ENCODE measurements around the gene EML5.

Gene EML5

GRCh38 chr14:88597601-88598000 lies 195.2 kb downstream of the EML5 start:
- no peak overlapping the region for H3K4me3 ChIP-seq (replicated peaks; ENCODE audit: low read depth, low read length)
- no peak for TF ChIP-seq CTCF (IDR thresholded peaks at IDR 0.05; ENCODE audit: low read depth, low read length, missing control alignments)

GRCh38 chr14:88597038-88597437 lies 195.7 kb downstream of the EML5 start:
- H3K4me3 ChIP-seq (replicated peaks; ENCODE audit: low read depth, low read length), result no peak overlapping the region
- no peak for TF ChIP-seq CTCF (IDR thresholded peaks at IDR 0.05; ENCODE audit: low read depth, low read length, missing control alignments)
- no peak for DNase-seq (ENCODE audit: extremely low read depth, low read depth)

More at GRCh38 chr14:88597601-88598000, 195.2 kb downstream of the EML5 start:
- DNase-seq (ENCODE audit: extremely low read depth, low read depth), result no peak

- no peak for TF ChIP-seq CTCF (IDR thresholded peaks at IDR 0.05; ENCODE audit: low read depth, low read length, missing control alignments)
Measured at GRCh38 chr14:88592031-88592430, 200.7 kb downstream of the EML5 start.

DNA sequence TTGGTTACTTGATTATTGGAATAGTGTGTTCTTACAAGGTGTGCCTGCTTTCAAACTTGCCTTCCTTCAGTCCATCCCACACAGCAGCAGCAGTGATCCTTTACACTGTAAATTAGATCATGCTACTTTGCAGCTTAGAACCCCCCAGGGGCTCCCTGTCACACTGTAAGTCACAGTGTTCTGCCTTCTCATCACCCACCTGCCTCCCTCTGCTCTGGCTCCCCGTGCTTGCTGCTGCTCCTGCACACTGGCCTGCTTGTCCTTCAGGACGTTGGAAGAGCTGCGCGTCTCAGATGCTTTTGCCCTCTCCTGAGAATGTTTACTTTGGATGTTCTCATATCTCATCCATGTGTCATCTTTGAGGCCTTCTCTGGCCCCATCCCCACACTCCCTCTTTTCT lies 202.6 kb downstream of the EML5 start:
- H3K4me3 ChIP-seq (replicated peaks; ENCODE audit: low read depth, low read length), result no peak overlapping the region
- no peak for DNase-seq (ENCODE audit: extremely low read depth, low read depth)
- no peak for TF ChIP-seq CTCF (IDR thresholded peaks at IDR 0.05; ENCODE audit: low read depth, low read length, missing control alignments)

More at GRCh38 chr14:88592031-88592430, 200.7 kb downstream of the EML5 start:
- H3K4me3 ChIP-seq (replicated peaks; ENCODE audit: low read depth, low read length), result no peak overlapping the region
- peak; percentile 24 for DNase-seq (ENCODE audit: extremely low read depth, low read depth)

- no peak for TF ChIP-seq CTCF (IDR thresholded peaks at IDR 0.05; ENCODE audit: low read depth, low read length, missing control alignments)
- H3K4me3 ChIP-seq (replicated peaks; ENCODE audit: low read depth, low read length), result no peak overlapping the region
- no peak for DNase-seq (ENCODE audit: extremely low read depth, low read depth)
Measured at GRCh38 chr14:88588081-88588480, 204.7 kb downstream of the EML5 start.

DNA sequence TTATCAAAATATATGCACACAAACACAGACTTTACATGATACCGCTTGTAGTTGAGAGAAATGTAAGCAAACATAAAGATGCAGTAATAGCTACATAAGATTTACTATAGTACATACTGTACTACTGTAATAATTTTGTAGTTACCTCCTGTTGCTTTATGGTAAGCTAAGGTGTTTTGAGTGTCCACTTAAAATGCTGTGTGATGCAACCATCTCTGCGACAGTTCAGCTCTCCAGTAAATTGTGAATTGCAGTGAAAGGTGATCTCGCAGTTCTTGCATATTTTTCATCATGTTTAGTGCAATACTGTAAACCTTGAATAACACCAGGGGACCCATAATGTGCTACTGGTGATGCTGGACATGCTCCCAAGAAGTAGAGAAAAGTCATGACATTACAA lies 208.3 kb downstream of the EML5 start:
- no peak for DNase-seq (ENCODE audit: extremely low read depth, low read depth)
- TF ChIP-seq CTCF (IDR thresholded peaks at IDR 0.05; ENCODE audit: low read depth, low read length, missing control alignments), result no peak
- no peak overlapping the region for H3K4me3 ChIP-seq (replicated peaks; ENCODE audit: low read depth, low read length)

- no peak overlapping the region for H3K4me3 ChIP-seq (replicated peaks; ENCODE audit: low read depth, low read length)
- no peak for TF ChIP-seq CTCF (IDR thresholded peaks at IDR 0.05; ENCODE audit: low read depth, low read length, missing control alignments)
- no peak for DNase-seq (ENCODE audit: extremely low read depth, low read depth)
Measured at GRCh38 chr14:88576222-88576621, 216.5 kb downstream of the EML5 start.
